NCI-H460 (cell line): ENCODE results near the gene DISC1. TPM values are rescaled to one million over a fixed set of nuclear protein-coding genes. Genes with fewer than 3 reads are reported as not detected.
"Not testable (repeated sequence)": the region's sequence is repeated elsewhere in the genome, so short reads cannot be mapped to it uniquely, and the experiment has no call there.

Experiments
- DNase-seq: peaks from one replicate; pipeline ENCODE4 v3.0.0-alpha.2; 2016; ENCODE audit warnings: low read depth; ENCODE audit errors: extremely low read depth
- polyA plus RNA-seq: library from polyadenylated mRNA; depleted of rRNA; stranded (reverse); fragments of >200 nt; gene quantifications from 2 replicates; pipeline ENCODE4 v1.2.3, GENCODE V29; 2014; cell fraction: nucleus; rRNA removed
- total RNA-seq: library from RNA; depleted of rRNA; stranded (reverse); fragments of >200 nt; shearing (Covaris generic); gene quantifications from 2 replicates; pipeline ENCODE4 v1.2.3, GENCODE V29; 2014; rRNA removed

Gene DISC1
- total RNA-seq: 1.3 and 1.4 TPM in 2 replicates
- 1.1 and 3.6 TPM in 2 replicates for polyA plus RNA-seq

- DNase-seq: peak; percentile 64
Observed at GRCh38 chr1:231626535-231626950, at the start of gene DISC1. TSS of gene DISC1 (plus strand) at chr1:231626790. CDS start at chr1:231626868, 78 bp downstream.

- no peak for DNase-seq
Observed at GRCh38 chr1:231576804-231577718, 49.5 kb upstream of the DISC1 start.

- DNase-seq: no peak
Observed at GRCh38 chr1:231580874-231581273, 45.7 kb upstream of the DISC1 start.

GRCh38 chr1:231581859-231582258 is 44.7 kb upstream of the DISC1 start:
- DNase-seq: no peak

- no peak for DNase-seq
Observed at GRCh38 chr1:231583376-231583775, 43.2 kb upstream of the DISC1 start.

GRCh38 chr1:231584117-231584516 is 42.5 kb upstream of the DISC1 start:
- peak; percentile 40 for DNase-seq

- DNase-seq: no peak
Observed at GRCh38 chr1:231584921-231585320, 41.7 kb upstream of the DISC1 start.

- peak; percentile 63 for DNase-seq
Observed at GRCh38 chr1:231590453-231591198, 36.0 kb upstream of the DISC1 start.

GRCh38 chr1:231591466-231591865 is 35.1 kb upstream of the DISC1 start:
- no peak for DNase-seq

- no peak for DNase-seq
Observed at GRCh38 chr1:231592809-231593208, 33.8 kb upstream of the DISC1 start.

- DNase-seq: not testable (repeated sequence)
Observed at GRCh38 chr1:231593264-231593663, 33.3 kb upstream of the DISC1 start.

GRCh38 chr1:231594123-231594522 is 32.5 kb upstream of the DISC1 start:
- DNase-seq: no peak

GRCh38 chr1:231594749-231595148 is 31.8 kb upstream of the DISC1 start:
- DNase-seq: no peak

- DNase-seq: no peak
Observed at GRCh38 chr1:231596337-231596791, 30.2 kb upstream of the DISC1 start.

GRCh38 chr1:231597971-231598370 is 28.6 kb upstream of the DISC1 start:
- no peak for DNase-seq

GRCh38 chr1:231600458-231600976 is 26.1 kb upstream of the DISC1 start:
- DNase-seq: no peak

- DNase-seq: no peak
Observed at GRCh38 chr1:231601824-231602672, 24.5 kb upstream of the DISC1 start.

GRCh38 chr1:231602673-231602984 is 24.0 kb upstream of the DISC1 start:
- no peak for DNase-seq

GRCh38 chr1:231603598-231604275 is 22.9 kb upstream of the DISC1 start:
- peak; percentile 77 for DNase-seq

- DNase-seq: no peak
Observed at GRCh38 chr1:231604276-231604621, 22.3 kb upstream of the DISC1 start.
